HepG2 (cell line): ENCODE measurements around the gene CKAP2L. TPM values are rescaled to one million over a fixed set of nuclear protein-coding genes. Genes with fewer than 3 reads are reported as not detected.

Source experiments
- DNMT1 ChIP-seq: sonication (generic); formaldehyde crosslinking; IDR thresholded peaks from 2 replicates; pipeline ENCODE4 v1.5.1; 2020; ENCODE audit warnings: mild to moderate bottlenecking, missing genetic modification reagents
- KLF16 ChIP-seq, 2 experiments: sonication (generic) in 1 of 2; formaldehyde crosslinking in 1 of 2; IDR thresholded peaks; 2 replicates each; pipeline versions ENCODE4 v1.6.1 to v1.8.0; 2016 to 2023; ENCODE audit warnings: missing genetic modification reagents in 2 of 2, missing compliant biosample characterization in 1 of 2
- NFKB2 ChIP-seq: sonication (generic); formaldehyde crosslinking; IDR thresholded peaks from 2 replicates; pipeline ENCODE4 v1.4.0; 2020; ENCODE audit warnings: missing genetic modification reagents, borderline replicate concordance
- NR2C2 ChIP-seq: sonication (generic); formaldehyde crosslinking; IDR thresholded peaks from 2 replicates; pipeline ENCODE4 v1.4.0; 2020; ENCODE audit warnings: missing genetic modification reagents, mild to moderate bottlenecking, moderate library complexity, borderline replicate concordance
- SP1 ChIP-seq, 2 experiments: fragments of 450-650 bp in 1 of 2; sonication (generic) in 1 of 2; formaldehyde crosslinking in 1 of 2; IDR thresholded peaks; 2 replicates each; pipeline versions ENCODE4 v1.4.0 to v1.6.1; 2016 to 2020; ENCODE audit warnings: missing genetic modification reagents in 1 of 2
- SP5 ChIP-seq: IDR thresholded peaks from 2 replicates; pipeline ENCODE4 v1.6.1; 2016; ENCODE audit warnings: low read depth, borderline replicate concordance
- ZBED4 ChIP-seq: sonication (generic); formaldehyde crosslinking; IDR thresholded peaks from 2 replicates; pipeline ENCODE4 v1.4.0; 2020; ENCODE audit warnings: missing genetic modification reagents, borderline replicate concordance
- ZC3H4 ChIP-seq: sonication (generic); formaldehyde crosslinking; IDR thresholded peaks from 2 replicates; pipeline ENCODE4 v1.4.0; 2020; ENCODE audit warnings: missing genetic modification reagents, borderline replicate concordance
- ZFP62 ChIP-seq: sonication (generic); formaldehyde crosslinking; IDR thresholded peaks from 2 replicates; pipeline ENCODE4 v1.4.0; 2020; ENCODE audit warnings: missing genetic modification reagents
- ZKSCAN5 ChIP-seq: sonication (generic); formaldehyde crosslinking; IDR thresholded peaks from 2 replicates; pipeline ENCODE4 v1.5.1; 2020; ENCODE audit warnings: mild to moderate bottlenecking, missing genetic modification reagents
- ZMAT5 ChIP-seq: sonication (generic); formaldehyde crosslinking; IDR thresholded peaks from 2 replicates; pipeline ENCODE4 v1.5.0; 2020; ENCODE audit warnings: mild to moderate bottlenecking, low read depth, missing genetic modification reagents, borderline replicate concordance
- ZNF607 ChIP-seq: sonication (generic); formaldehyde crosslinking; IDR thresholded peaks from 2 replicates; pipeline ENCODE4 v1.5.1; 2020; ENCODE audit warnings: missing genetic modification reagents, mild to moderate bottlenecking, borderline replicate concordance
- ZNF747 ChIP-seq: sonication (generic); formaldehyde crosslinking; IDR thresholded peaks from 2 replicates; pipeline ENCODE4 v1.8.1; 2023; ENCODE audit warnings: missing genetic modification reagents, mild to moderate bottlenecking, borderline replicate concordance
- ZNF75D ChIP-seq: sonication (generic); formaldehyde crosslinking; IDR thresholded peaks from 2 replicates; pipeline ENCODE4 v1.8.1; 2023; ENCODE audit warnings: missing genetic modification reagents, mild to moderate bottlenecking, borderline replicate concordance
- ZNF784 ChIP-seq: sonication (generic); formaldehyde crosslinking; IDR thresholded peaks from 2 replicates; pipeline ENCODE4 v1.5.1; 2020; ENCODE audit warnings: missing genetic modification reagents, mild to moderate bottlenecking, borderline replicate concordance
- polyA plus RNA-seq, 8 experiments: library from polyadenylated mRNA; depleted of rRNA in 3 of 8; stranded (reverse) in 7 of 8; unstranded in 1 of 8; fragments of >200 nt; fragmentation: Illumina TruSeq in 4 of 8; extraction: Trizol in 4 of 8; gene quantifications; 2 replicates each; pipeline versions ENCODE4 v1.2.1 to v1.2.3, GENCODE V29; 2011 to 2016; ENCODE audit warnings: low read depth in 4 of 8, missing spikeins in 1 of 8, mixed read lengths in 1 of 8; ENCODE audit not compliant: insufficient read depth in 1 of 8
- total RNA-seq, 5 experiments: library from RNA; depleted of rRNA; stranded (reverse); fragments of >200 nt; fragmentation: Illumina TruSeq; extraction: Trizol; gene quantifications; 2 replicates each; pipeline ENCODE4 v1.2.3, GENCODE V29; 2016; ENCODE audit warnings: low read depth in 1 of 5

Gene CKAP2L
- total and polyA plus RNA-seq, 2 of the 13 experiments (the other 11 are each of a cell fraction or from before 2014, with no cell fraction given), result 7.1 to 9.5 TPM

GRCh38 chr2:112764071-112765044 is at the start of gene CKAP2L (continued):
- TF ChIP-seq NFKB2 (peak; percentile 33; the same call in 1 of the 2 replicates), DNMT1 (CRISPR knock-in tag) (peak; percentile 19; the same call in 1 of the 2 replicates), ZKSCAN5 (CRISPR knock-in tag) (no peak), ZNF784 (CRISPR knock-in tag) (no peak), ZNF607 (CRISPR knock-in tag) (no peak; the same call in 1 of the 2 replicates), KLF16 (CRISPR knock-in tag; IDR thresholded peaks at IDR 0.05) (peak in 1 of 2 experiments; percentile 96; a peak in 2 of 4 replicates), ZMAT5 (CRISPR knock-in tag) (no peak), ZNF75D (CRISPR knock-in tag) (no peak), SP1 (IDR thresholded peaks at IDR 0.05) (no peak), SP1 (CRISPR knock-in tag; IDR thresholded peaks at IDR 0.05) (peak; percentile 69), ZC3H4 (CRISPR knock-in tag) (no peak), ZNF747 (CRISPR knock-in tag) (0 out of 2 replicates have a peak, but pooled peaks have one; percentile 67), SP5 (CRISPR knock-in tag) (peak; percentile 58; the same call in 1 of the 2 replicates), NR2C2 (CRISPR knock-in tag) (peak; percentile 66; the same call in 1 of the 2 replicates), ZFP62 (CRISPR knock-in tag) (no peak), ZBED4 (CRISPR knock-in tag) (no peak)
